Measurements from ENCODE around the gene SPEF2.

The SPEF2 gene

GRCh38 chr5:35852084-35852734 lies 234.5 kb downstream of the SPEF2 start:
- Histone ChIP-seq H3K79me2 (ENCODE audit: control insufficient read depth, low read length) (peaks cover 8% of the 10 kb centered on the region), H3K4me2 (ENCODE audit: low read length) (peak overlapping the region; percentile 66), H3K9me2 (replicated peaks; ENCODE audit: control insufficient read depth, low read length) (no peaks in the 10 kb centered on the region), H3K4me1 (ENCODE audit: control insufficient read depth, low read length) (peaks cover 55% of the 10 kb centered on the region), H4K20me1 (ENCODE audit: control insufficient read depth, insufficient read depth, low read depth, low read length) (no peaks in the 10 kb centered on the region), H3K27me3 (ENCODE audit: control insufficient read depth, low read length) (no peaks in the 10 kb centered on the region), H3F3A (ENCODE audit: control insufficient read depth, insufficient read depth) (no peaks in the 10 kb centered on the region), H3K36me3 (ENCODE audit: control insufficient read depth, low read length) (no peaks in the 10 kb centered on the region; the same call in none of the 2 replicates), H3K9me3 (ENCODE audit: control insufficient read depth, insufficient read depth, low read length) (peaks cover 9% of the 10 kb centered on the region), H3K27ac (ENCODE audit: low read depth, low read length) (no peak overlapping the region), H3K4me3 (ENCODE audit: low read length) (peak overlapping the region; percentile 44)
- TF ChIP-seq CTCF (IDR thresholded peaks at IDR 0.05; ENCODE audit: low read depth, low read length, poor library complexity, severe bottlenecking) (peak; percentile 13), EZH2phosphoT487 (IDR thresholded peaks at IDR 0.05; ENCODE audit: borderline replicate concordance, low read length) (no peak)

- H3K27ac ChIP-seq (ENCODE audit: low read depth, low read length): no peak overlapping the region
- no peaks in the 10 kb centered on the region for H3F3A ChIP-seq (ENCODE audit: control insufficient read depth, insufficient read depth)
- H3K4me3 ChIP-seq (ENCODE audit: low read length): peak overlapping the region; percentile 44
- TF ChIP-seq EZH2phosphoT487 (IDR thresholded peaks at IDR 0.05; ENCODE audit: borderline replicate concordance, low read length): no peak
- no peak for TF ChIP-seq CTCF (IDR thresholded peaks at IDR 0.05; ENCODE audit: low read depth, low read length, poor library complexity, severe bottlenecking)
- H4K20me1 ChIP-seq (ENCODE audit: control insufficient read depth, insufficient read depth, low read depth, low read length): no peaks in the 10 kb centered on the region
- peaks cover 57% of the 10 kb centered on the region for H3K4me1 ChIP-seq (ENCODE audit: control insufficient read depth, low read length)
- peaks cover 13% of the 10 kb centered on the region for H3K79me2 ChIP-seq (ENCODE audit: control insufficient read depth, low read length)
- no peaks in the 10 kb centered on the region for H3K9me2 ChIP-seq (replicated peaks; ENCODE audit: control insufficient read depth, low read length)
- peak overlapping the region; percentile 66 for H3K4me2 ChIP-seq (ENCODE audit: low read length)
- H3K27me3 ChIP-seq (ENCODE audit: control insufficient read depth, low read length): no peaks in the 10 kb centered on the region
- peaks cover 4% of the 10 kb centered on the region for H3K9me3 ChIP-seq (ENCODE audit: control insufficient read depth, insufficient read depth, low read length)
- H3K36me3 ChIP-seq (ENCODE audit: control insufficient read depth, low read length): no peaks in the 10 kb centered on the region; the same call in 1 of the 2 replicates
These were observed 235.1 kb downstream of the SPEF2 start for GRCh38 chr5:35852773-35853172.

- Histone ChIP-seq H3K9me2 (replicated peaks; ENCODE audit: control insufficient read depth, low read length) (no peaks in the 10 kb centered on the region), H3K27me3 (ENCODE audit: control insufficient read depth, low read length) (no peaks in the 10 kb centered on the region), H4K20me1 (ENCODE audit: control insufficient read depth, insufficient read depth, low read depth, low read length) (no peaks in the 10 kb centered on the region), H3K4me2 (ENCODE audit: low read length) (peak overlapping the region; percentile 66), H3K79me2 (ENCODE audit: control insufficient read depth, low read length) (peaks cover 21% of the 10 kb centered on the region), H3K9me3 (ENCODE audit: control insufficient read depth, insufficient read depth, low read length) (no peaks in the 10 kb centered on the region), H3K36me3 (ENCODE audit: control insufficient read depth, low read length) (no peaks in the 10 kb centered on the region; the same call in 1 of the 2 replicates), H3F3A (ENCODE audit: control insufficient read depth, insufficient read depth) (no peaks in the 10 kb centered on the region), H3K4me3 (ENCODE audit: low read length) (peak overlapping the region; percentile 44), H3K4me1 (ENCODE audit: control insufficient read depth, low read length) (peaks cover 58% of the 10 kb centered on the region), H3K27ac (ENCODE audit: low read depth, low read length) (peak overlapping the region; percentile 46)
- TF ChIP-seq EZH2phosphoT487 (IDR thresholded peaks at IDR 0.05; ENCODE audit: borderline replicate concordance, low read length) (no peak), CTCF (IDR thresholded peaks at IDR 0.05; ENCODE audit: low read depth, low read length, poor library complexity, severe bottlenecking) (no peak)
These were observed 236.0 kb downstream of the SPEF2 start for GRCh38 chr5:35853631-35854030.

Measured in DOHH2 (cell line).